HepG2 (cell line): ENCODE measurements around the gene HERC4.

Experiments used
- FOSL2 ChIP-seq: sonication (generic); formaldehyde crosslinking; IDR thresholded peaks from 2 replicates; pipeline ENCODE4 v1.4.0; 2020; ENCODE audit warnings: missing genetic modification reagents
- GTF2F1 ChIP-seq: fragments of 150-350 bp; IDR thresholded peaks from 2 replicates; pipeline ENCODE4 v1.6.1; 2014; ENCODE audit warnings: low read length
- POLR2A ChIP-seq, 2 experiments: IDR thresholded peaks; 2 replicates each; pipeline ENCODE4 v1.6.1; 2011; ENCODE audit warnings: low read depth in 2 of 2, low read length in 2 of 2, mild to moderate bottlenecking in 1 of 2, moderate library complexity in 1 of 2; ENCODE audit not compliant: insufficient read depth in 1 of 2
- SRF ChIP-seq: IDR thresholded peaks from 2 replicates; pipeline ENCODE4 v1.6.1; 2011; ENCODE audit warnings: mild to moderate bottlenecking, low read depth, low read length, moderate library complexity
- TGIF2 ChIP-seq: IDR thresholded peaks from 2 replicates; pipeline ENCODE4 v1.6.1; 2016; ENCODE audit warnings: control low read depth, missing compliant biosample characterization
- TSC22D2 ChIP-seq: sonication (generic); formaldehyde crosslinking; IDR thresholded peaks from 2 replicates; pipeline ENCODE4 v1.5.1; 2020; ENCODE audit warnings: missing genetic modification reagents, mild to moderate bottlenecking, borderline replicate concordance
- ZNF563 ChIP-seq: sonication (generic); formaldehyde crosslinking; IDR thresholded peaks from 2 replicates; pipeline ENCODE4 v1.8.0; 2022; ENCODE audit warnings: mild to moderate bottlenecking, moderate library complexity, missing genetic modification reagents
- ZSCAN21 ChIP-seq: sonication (generic); formaldehyde crosslinking; IDR thresholded peaks from 2 replicates; pipeline ENCODE4 v1.8.0; 2022; ENCODE audit warnings: mild to moderate bottlenecking, missing genetic modification reagents, moderate library complexity, borderline replicate concordance
- TF ChIP-seq, protein P1 (sequence below): sonication (generic); formaldehyde crosslinking; IDR thresholded peaks from 2 replicates; pipeline ENCODE4 v1.5.0; 2020; ENCODE audit warnings: mild to moderate bottlenecking, missing genetic modification reagents, moderate library complexity
- TF ChIP-seq, protein P2 (sequence below): sonication (generic); formaldehyde crosslinking; IDR thresholded peaks from 2 replicates; pipeline ENCODE4 v1.8.0; 2022; ENCODE audit warnings: missing genetic modification reagents, mild to moderate bottlenecking, borderline replicate concordance
- TF ChIP-seq, protein P3 (sequence below): sonication (generic); formaldehyde crosslinking; IDR thresholded peaks from 2 replicates; pipeline ENCODE4 v1.4.0; 2020; ENCODE audit warnings: missing genetic modification reagents
- TF ChIP-seq, protein P4 (sequence below): sonication (generic); formaldehyde crosslinking; IDR thresholded peaks from 2 replicates; pipeline ENCODE4 v1.4.0; 2020; ENCODE audit warnings: low read depth, mild to moderate bottlenecking, missing genetic modification reagents
- TF ChIP-seq, protein P5 (sequence below): sonication (generic); formaldehyde crosslinking; IDR thresholded peaks from 2 replicates; pipeline ENCODE4 v1.5.0; 2020; ENCODE audit warnings: mild to moderate bottlenecking, low read depth, missing genetic modification reagents, borderline replicate concordance

DNA sequence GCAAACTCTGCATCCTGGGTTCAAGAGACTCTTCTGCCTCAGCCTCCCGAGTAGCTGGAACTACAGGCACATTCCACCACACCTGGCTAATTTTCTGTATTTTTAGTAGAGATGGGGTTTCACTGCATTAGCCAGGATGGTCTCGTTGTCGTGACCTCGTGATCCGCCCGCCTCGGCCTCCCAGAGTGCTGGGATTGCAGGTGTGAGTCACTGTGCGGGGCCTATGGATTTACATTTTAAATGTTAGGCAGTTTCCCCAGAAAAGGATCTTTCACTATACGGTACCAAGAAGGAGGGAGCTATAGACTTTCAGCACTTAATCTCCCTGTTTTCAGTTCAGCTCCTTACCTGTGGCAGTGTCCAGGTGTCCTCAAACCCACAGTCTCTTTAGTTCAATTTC, 139.9 kb downstream of the HERC4 start:
- TF ChIP-seq TSC22D2 (CRISPR knock-in tag), result no peak
- TF ChIP-seq, protein P1, sequence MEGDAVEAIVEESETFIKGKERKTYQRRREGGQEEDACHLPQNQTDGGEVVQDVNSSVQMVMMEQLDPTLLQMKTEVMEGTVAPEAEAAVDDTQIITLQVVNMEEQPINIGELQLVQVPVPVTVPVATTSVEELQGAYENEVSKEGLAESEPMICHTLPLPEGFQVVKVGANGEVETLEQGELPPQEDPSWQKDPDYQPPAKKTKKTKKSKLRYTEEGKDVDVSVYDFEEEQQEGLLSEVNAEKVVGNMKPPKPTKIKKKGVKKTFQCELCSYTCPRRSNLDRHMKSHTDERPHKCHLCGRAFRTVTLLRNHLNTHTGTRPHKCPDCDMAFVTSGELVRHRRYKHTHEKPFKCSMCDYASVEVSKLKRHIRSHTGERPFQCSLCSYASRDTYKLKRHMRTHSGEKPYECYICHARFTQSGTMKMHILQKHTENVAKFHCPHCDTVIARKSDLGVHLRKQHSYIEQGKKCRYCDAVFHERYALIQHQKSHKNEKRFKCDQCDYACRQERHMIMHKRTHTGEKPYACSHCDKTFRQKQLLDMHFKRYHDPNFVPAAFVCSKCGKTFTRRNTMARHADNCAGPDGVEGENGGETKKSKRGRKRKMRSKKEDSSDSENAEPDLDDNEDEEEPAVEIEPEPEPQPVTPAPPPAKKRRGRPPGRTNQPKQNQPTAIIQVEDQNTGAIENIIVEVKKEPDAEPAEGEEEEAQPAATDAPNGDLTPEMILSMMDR (CRISPR knock-in tag), result no peak
- no peak for TF ChIP-seq FOSL2 (CRISPR knock-in tag)
- TF ChIP-seq ZNF563 (CRISPR knock-in tag), result no peak
- TF ChIP-seq, protein P2, sequence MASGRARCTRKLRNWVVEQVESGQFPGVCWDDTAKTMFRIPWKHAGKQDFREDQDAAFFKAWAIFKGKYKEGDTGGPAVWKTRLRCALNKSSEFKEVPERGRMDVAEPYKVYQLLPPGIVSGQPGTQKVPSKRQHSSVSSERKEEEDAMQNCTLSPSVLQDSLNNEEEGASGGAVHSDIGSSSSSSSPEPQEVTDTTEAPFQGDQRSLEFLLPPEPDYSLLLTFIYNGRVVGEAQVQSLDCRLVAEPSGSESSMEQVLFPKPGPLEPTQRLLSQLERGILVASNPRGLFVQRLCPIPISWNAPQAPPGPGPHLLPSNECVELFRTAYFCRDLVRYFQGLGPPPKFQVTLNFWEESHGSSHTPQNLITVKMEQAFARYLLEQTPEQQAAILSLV (CRISPR knock-in tag), result no peak
- no peak for TF ChIP-seq ZSCAN21 (CRISPR knock-in tag)
- no peak for TF ChIP-seq TGIF2 (CRISPR knock-in tag)
- TF ChIP-seq, protein P3, sequence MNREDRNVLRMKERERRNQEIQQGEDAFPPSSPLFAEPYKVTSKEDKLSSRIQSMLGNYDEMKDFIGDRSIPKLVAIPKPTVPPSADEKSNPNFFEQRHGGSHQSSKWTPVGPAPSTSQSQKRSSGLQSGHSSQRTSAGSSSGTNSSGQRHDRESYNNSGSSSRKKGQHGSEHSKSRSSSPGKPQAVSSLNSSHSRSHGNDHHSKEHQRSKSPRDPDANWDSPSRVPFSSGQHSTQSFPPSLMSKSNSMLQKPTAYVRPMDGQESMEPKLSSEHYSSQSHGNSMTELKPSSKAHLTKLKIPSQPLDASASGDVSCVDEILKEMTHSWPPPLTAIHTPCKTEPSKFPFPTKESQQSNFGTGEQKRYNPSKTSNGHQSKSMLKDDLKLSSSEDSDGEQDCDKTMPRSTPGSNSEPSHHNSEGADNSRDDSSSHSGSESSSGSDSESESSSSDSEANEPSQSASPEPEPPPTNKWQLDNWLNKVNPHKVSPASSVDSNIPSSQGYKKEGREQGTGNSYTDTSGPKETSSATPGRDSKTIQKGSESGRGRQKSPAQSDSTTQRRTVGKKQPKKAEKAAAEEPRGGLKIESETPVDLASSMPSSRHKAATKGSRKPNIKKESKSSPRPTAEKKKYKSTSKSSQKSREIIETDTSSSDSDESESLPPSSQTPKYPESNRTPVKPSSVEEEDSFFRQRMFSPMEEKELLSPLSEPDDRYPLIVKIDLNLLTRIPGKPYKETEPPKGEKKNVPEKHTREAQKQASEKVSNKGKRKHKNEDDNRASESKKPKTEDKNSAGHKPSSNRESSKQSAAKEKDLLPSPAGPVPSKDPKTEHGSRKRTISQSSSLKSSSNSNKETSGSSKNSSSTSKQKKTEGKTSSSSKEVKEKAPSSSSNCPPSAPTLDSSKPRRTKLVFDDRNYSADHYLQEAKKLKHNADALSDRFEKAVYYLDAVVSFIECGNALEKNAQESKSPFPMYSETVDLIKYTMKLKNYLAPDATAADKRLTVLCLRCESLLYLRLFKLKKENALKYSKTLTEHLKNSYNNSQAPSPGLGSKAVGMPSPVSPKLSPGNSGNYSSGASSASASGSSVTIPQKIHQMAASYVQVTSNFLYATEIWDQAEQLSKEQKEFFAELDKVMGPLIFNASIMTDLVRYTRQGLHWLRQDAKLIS (CRISPR knock-in tag), result no peak
- TF ChIP-seq, protein P4, sequence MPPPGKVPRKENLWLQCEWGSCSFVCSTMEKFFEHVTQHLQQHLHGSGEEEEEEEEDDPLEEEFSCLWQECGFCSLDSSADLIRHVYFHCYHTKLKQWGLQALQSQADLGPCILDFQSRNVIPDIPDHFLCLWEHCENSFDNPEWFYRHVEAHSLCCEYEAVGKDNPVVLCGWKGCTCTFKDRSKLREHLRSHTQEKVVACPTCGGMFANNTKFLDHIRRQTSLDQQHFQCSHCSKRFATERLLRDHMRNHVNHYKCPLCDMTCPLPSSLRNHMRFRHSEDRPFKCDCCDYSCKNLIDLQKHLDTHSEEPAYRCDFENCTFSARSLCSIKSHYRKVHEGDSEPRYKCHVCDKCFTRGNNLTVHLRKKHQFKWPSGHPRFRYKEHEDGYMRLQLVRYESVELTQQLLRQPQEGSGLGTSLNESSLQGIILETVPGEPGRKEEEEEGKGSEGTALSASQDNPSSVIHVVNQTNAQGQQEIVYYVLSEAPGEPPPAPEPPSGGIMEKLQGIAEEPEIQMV, result no peak
- TF ChIP-seq GTF2F1, result no peak
- TF ChIP-seq, protein P5, sequence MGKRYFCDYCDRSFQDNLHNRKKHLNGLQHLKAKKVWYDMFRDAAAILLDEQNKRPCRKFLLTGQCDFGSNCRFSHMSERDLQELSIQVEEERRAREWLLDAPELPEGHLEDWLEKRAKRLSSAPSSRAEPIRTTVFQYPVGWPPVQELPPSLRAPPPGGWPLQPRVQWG (CRISPR knock-in tag), result no peak
- no peak for TF ChIP-seq SRF
- no peak for TF ChIP-seq POLR2A (IDR thresholded peaks at IDR 0.05; ENCODE audit: insufficient read depth in 1 of 2, low read depth in 2 of 2, low read length in 2 of 2)
